ENCODE data around the gene FOLR2.
"Not testable (repeated sequence)": the region's sequence is repeated elsewhere in the genome, so short reads cannot be mapped to it uniquely, and the experiment has no call there.

The FOLR2 gene

GRCh38 chr11:72243173-72244059 is 26.8 kb downstream of the FOLR2 start:
- no peak for DNase-seq

- DNase-seq: no peak
Measured at GRCh38 chr11:72244060-72244360, 27.4 kb downstream of the FOLR2 start, which contains the start of gene PHOX2A. Gene PHOX2A, minus strand, starts transcription at chr11:72244176. Its CDS starts 172 bp downstream, at chr11:72244004.

GRCh38 chr11:72244361-72245262 is 28.0 kb downstream of the FOLR2 start:
- DNase-seq: no peak

- DNase-seq: no peak
Measured at GRCh38 chr11:72245263-72245816, 28.7 kb downstream of the FOLR2 start.

GRCh38 chr11:72247584-72247983 is 31.0 kb downstream of the FOLR2 start:
- no peak for DNase-seq

- DNase-seq: no peak
Measured at GRCh38 chr11:72249961-72250360, 33.4 kb downstream of the FOLR2 start.

GRCh38 chr11:72250661-72251464 is 34.3 kb downstream of the FOLR2 start:
- DNase-seq: no peak

- DNase-seq: no peak
Measured at GRCh38 chr11:72251614-72252013, 35.0 kb downstream of the FOLR2 start.

GRCh38 chr11:72253392-72253791 is 36.8 kb downstream of the FOLR2 start:
- no peak for DNase-seq

- no peak for DNase-seq
Measured at GRCh38 chr11:72254299-72254993, 37.9 kb downstream of the FOLR2 start.

- DNase-seq: no peak
Measured at GRCh38 chr11:72257570-72257969, 41.0 kb downstream of the FOLR2 start.

GRCh38 chr11:72259490-72259889 is 42.9 kb downstream of the FOLR2 start:
- DNase-seq: no peak

- DNase-seq: no peak
Measured at GRCh38 chr11:72260574-72260973, 44.0 kb downstream of the FOLR2 start.

GRCh38 chr11:72263361-72263760 is 46.8 kb downstream of the FOLR2 start:
- DNase-seq: peak; percentile 18

- DNase-seq: no peak
Measured at GRCh38 chr11:72265951-72266350, 49.4 kb downstream of the FOLR2 start.

GRCh38 chr11:72266960-72267359 is 50.4 kb downstream of the FOLR2 start:
- DNase-seq: not testable (repeated sequence)

GRCh38 chr11:72267956-72268617 is 51.5 kb downstream of the FOLR2 start:
- DNase-seq: no peak
